ENCODE data around the gene HIGD1C.
A peak's percentile ranks its signal among the peaks of the same experiment; 100 is the strongest.
"Not testable (repeated sequence)": the region's sequence is repeated elsewhere in the genome, so short reads cannot be mapped to it uniquely, and the experiment has no call there.

Gene HIGD1C

DNA sequence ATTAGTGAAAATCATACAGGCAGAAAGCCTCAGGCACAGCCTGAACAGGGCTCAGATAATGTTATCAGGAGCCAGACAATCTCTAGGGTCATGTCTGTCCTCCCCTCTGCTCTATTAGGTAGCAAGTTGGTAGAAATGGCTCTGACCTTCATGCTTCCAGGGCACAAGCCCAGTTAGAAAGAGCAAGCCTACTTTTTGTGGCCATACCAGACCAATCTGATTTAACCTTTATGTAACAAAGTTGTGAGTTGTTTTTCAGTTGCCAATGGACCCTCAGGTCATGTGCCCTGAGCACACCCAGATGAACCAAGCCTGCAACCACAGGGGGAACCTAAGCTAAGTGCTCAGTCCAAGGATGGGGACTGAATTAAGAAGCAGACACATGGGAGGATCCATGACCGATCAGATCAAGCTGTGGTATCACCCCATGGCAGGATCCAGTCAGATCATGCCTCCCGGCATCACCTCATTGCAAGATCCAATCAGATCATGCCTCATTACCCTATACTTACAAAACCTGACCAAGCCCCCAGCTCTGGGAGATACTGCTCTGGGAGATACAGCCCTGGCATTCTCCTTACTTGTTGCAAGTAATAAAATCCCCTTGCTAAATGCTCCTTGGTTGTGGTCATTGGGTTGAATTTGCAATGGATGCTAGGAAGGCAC, 18.8 kb upstream of the HIGD1C start:
- DNase-seq (ENCODE audit: low spot score): no peak

DNA sequence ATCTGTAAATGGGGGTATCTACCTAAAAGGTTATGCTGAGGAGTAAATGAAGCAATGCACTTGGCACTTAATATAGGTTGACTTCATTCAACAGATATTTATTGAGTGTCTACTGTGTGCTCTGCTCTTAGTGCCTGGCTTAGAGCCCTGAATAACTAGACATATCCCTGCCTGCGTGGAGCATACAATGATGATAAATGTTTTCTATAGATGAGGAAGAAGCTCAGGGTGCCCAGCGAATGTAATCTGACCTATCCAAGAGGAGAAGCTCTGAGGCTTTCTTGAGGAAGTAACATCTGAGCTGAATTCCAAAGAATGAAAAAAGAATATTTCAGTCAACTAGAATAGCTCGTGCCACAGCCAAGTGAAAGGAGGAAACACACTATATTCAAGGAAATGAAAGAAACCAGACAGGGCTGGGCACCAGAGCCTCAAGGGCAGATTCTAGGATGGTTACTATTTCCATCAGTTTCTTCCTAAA, 17.9 kb upstream of the HIGD1C start:
- DNase-seq (ENCODE audit: low spot score): peak; percentile 38

DNA sequence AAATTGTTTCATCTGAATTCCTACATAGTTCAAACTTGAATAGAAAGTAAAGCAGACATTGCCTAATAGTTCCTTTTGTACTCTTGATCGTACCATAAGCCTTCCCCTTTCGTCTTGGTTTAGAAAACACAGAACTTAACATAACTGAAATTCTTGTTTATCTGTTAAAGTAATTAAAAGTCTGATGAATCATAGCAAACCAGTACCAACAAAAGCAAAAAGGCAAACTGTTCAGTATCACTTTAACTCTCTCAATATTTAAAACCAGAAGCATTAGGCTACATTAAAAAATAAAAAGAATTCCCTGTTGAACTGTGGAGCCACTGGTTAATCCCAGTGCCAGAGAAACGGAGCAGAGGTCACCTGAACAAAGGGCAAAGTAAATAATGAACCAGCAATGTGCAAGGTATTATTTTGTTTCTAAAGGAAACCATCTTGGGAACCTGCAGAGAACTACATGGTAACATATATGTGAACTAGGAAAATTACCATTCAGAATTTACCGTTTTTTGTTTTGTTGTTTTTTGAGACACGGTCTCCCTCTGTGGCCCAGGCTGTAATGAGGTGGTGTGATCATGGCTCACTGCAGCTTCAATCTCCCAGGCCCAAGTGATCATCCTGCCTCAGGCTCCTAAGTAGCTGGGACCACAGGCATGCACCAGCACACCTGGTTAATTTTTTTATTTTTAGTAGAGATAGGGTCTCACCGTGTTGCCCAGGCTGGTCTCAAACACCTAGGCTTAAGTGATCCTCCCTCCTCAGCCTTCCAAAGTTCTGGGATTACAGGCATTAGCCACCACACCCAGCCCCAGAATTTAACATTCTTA, 17.1 kb upstream of the HIGD1C start:
- no peak for DNase-seq (ENCODE audit: low spot score)

DNA sequence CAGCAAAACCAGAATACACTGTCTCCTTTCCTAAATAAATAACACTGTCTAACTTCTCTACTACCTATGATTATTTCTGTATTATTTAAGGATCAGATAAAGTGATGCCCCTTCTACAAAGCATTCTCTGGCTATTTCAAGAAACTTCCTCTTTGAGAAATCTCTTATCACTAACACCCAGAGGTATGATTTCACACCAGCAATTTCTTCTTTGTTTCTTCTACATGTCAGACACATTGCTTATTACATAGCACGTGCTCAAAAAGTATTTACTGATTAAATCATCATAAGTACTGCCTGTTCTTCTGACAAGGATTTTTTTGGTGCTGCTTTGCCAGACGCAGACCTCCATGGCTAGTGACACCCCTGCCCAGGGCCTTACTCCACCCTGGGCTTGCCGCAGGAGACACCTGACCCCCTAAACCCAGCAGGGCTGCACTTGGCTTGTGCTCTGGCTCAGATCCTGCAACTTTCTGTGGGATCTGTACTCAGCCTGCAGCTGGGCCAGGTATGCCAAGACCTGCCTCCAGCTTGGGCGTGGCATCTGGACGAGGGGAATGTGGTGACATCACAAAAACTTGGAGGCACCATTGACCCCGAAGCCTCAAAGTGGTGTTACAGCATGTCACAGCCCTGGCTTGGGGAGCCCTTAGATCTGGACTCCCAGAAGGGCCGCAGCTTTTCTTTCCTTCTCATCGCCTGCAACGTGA, 15.4 kb upstream of the HIGD1C start:
- no peak for DNase-seq (ENCODE audit: low spot score)

DNA sequence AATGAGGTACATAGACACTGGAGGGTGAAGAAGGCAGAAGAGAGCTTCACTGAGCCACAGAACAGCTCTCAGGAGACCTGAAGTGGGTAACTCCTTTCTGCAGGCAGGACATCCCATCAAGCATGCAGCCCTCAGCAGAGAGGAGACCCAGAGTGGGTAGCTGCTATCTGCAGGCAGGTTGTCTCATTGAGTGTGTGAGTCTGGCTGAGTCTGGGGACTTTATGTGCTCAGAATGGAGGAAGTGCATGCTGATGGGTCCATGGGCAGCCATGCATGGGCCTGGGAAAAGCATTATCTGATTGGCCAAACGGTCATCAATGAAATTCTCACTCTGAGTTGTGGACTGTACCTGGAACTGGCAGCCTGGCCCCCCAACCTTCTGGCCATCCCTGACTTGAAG, 14.7 kb upstream of the HIGD1C start:
- DNase-seq (ENCODE audit: low spot score): no peak

DNA sequence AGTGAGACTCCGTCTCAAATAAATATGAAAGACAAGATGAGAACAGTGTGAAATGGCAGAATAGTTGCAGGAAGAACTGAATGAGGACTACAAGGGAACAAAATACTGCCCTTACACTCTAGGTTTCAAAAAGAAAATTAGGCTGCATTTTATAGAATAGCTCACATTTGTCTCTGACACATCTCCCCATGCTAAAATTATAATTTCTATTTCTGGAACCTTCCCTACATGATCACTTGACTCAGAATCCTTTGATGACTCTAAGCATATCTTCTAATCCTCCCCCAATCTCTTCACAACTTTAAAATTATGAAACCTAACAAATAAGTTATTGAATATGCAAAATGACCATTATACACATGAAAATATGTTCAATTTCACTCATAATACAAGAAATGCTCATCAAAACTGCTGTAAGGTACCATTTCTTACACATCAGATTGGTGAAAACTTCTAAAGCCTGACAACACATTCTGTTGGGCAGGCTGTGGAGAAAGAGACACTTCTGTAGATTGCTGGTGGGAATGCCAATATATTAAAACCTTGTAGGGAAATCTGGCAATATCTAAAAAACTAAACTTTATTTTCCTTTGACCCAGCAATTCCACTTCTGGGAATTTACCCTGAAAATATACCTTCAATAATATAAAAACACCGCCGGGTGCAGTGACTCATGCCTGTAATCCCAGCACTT, 4.3 kb upstream of the HIGD1C start:
- DNase-seq (ENCODE audit: low spot score): no peak

DNA sequence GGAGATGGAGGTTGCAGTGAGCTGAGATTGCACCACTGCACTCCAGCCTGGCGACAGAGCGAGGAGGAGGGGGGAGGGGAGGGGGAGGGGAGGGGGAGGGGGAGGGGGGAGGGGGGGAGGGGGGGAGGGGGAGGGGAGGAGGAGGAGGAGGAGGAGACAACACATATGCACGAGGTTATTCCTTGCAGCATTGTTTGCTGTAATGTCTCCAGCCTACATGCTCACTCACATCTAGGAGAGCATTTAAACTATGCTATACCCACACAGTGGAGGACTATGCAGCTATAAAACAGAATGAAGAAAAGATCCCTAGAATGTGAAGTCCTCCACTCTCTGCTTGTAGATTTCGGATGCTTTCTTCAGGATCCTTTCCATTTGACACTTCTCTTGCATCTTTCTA, 3.5 kb upstream of the HIGD1C start:
- DNase-seq (ENCODE audit: low spot score): no peak

DNA sequence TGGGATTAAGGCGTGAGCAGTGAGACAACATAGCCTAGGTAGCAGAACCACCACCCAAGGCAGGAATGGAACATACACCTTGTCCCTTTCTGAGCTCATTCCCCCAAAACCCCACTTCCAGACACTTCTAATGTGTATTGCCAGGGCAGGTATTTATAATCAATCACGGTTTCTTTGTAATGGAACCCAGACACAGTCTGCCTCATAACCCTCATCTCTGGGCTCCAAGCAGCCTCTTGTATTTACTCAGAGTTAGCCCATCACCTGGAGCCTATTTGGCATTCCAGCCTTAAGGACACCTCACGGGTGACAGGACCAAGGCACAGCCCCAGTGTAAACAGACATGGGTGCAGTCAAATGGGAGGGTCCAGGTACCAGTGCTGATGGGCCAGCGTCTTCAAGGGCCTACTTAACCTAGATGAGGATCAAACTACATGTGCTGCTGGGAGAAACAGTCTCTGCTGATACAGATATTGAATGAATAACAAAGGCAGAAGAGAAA, 2.5 kb upstream of the HIGD1C start:
- DNase-seq (ENCODE audit: low spot score): no peak

DNA sequence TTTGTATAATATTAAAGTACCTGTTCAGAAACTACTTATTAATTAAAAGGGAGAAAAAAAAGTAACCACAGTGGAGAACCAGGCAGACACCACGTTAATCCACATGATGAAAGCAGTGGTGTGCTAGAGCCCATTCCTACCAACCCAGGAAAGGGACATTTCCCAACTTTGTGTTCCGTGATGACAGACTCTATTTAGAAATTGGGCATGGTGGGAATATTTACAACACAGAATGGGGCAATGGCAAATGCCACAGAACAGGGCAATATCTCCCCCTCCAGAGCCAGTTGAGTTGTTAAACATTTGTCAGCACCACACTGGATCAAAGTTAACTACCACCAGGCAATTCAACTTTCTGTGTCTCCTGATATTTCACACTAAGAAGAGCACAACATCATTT, 1.2 kb upstream of the HIGD1C start:
- no peak for DNase-seq (ENCODE audit: low spot score)

DNA sequence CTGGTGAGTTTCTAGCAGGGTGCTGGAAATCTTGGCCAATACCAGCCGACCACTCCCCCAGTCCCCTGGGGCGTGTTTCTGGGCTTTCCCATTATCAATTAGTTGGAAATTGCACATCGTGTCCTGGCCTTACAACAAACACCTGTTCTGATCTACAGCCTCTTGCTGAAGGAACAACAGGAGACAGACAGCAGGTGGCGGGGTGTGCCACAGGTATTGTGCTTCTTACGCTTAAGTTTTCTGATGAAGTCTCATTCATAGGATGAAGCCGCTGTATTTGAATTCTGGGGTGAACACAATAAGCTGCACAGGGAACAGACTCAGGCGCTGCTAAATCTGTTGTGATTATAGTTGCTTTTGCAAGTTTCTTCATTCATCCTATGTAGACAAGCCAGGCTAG, 703 bp downstream of the HIGD1C start:
- DNase-seq (ENCODE audit: low spot score): no peak

DNA sequence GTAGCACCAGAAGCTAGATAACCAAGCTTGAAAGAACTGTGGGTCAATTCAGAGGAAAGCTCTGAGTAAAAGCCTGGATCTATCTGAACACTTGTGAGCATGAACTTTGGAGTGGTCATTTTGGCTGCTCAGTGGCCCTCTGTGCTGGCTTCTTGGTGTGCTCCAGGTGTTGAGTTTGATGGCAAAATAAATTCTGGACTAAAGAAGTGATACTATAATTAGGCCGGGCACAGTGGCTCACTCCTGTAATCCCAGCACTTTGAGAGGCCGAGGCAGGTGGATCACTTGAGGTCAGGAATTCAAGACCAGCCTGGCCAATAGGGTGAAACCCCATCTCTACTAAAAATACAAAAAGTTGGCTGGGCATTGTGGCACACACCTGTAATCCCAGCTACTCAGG, 2.4 kb downstream of the HIGD1C start:
- DNase-seq (ENCODE audit: low spot score): not testable (repeated sequence)

DNA sequence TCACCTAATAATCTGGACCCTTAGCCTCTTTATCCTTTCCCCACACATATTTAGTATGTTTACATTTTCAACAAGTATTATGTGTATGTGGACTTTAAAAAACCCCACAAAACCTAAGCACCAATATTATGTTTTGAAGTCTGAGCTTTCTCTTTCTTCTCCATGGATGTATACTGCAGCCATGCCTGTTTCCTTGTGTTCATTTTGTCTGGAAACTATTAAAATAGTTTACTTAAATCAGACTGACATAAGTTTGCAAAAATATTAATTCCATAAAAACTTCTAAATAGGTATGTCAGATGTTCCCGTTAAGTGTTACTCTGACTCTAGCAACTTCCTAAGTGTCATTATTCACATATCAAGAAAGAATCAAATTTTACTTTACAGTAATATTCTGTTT, 2.9 kb downstream of the HIGD1C start:
- DNase-seq (ENCODE audit: low spot score): no peak

DNA sequence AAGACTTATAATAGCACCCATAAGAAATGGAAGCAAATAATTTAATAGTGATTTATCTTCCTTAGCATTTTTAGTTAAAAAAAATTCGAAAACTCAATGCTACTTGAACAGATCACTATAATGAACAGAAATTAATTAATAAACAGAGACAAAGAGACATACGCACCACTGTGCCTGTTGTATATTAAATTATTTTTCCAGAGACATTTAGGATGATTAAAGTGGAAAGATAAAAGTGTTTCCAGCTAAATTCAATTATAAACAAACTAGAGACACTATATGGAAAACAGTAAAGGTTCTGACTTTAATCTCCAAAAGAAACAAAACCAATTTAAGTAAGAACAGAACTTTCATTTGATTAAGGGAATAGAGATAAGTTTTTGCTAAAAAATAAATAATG, 3.4 kb downstream of the HIGD1C start:
- no peak for DNase-seq (ENCODE audit: low spot score)

DNA sequence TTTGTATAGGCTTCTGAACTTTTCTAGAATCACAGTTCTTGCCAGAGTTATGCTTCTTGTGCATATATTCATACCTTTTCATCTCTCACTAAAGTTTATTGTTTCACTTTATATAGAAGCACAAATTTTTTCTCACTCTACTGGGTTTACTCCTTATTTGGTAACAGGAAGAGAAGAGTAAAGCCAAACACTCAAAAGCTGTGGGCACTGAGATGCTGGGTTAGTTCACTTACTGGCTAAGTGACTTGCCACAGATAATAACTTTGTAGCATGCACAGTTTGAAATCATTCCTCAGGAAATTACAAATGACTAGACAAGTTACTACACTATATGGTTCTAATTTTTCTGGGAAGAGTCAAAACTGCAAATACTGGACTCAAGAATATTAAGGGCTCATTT, 7.8 kb downstream of the HIGD1C start:
- DNase-seq (ENCODE audit: low spot score): no peak

DNA sequence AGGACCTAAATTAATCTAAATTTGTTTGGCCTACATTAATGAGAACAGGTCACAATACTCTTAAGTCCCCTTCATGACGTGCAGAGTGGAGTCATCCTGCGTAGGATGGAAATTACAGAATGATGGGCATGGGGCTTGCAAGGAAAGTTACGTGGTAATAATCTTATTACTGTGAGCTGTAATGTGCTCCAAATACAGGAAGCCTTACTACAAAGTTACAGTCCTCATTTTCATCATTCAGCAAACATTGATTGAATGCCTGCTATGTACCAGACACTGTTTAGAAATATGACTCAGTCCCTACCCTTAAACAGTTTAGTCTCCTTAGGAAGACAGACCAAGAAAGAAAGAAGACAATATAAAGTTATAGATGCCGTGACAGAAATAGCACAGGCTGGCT, 9.4 kb downstream of the HIGD1C start:
- DNase-seq (ENCODE audit: low spot score): no peak

DNA sequence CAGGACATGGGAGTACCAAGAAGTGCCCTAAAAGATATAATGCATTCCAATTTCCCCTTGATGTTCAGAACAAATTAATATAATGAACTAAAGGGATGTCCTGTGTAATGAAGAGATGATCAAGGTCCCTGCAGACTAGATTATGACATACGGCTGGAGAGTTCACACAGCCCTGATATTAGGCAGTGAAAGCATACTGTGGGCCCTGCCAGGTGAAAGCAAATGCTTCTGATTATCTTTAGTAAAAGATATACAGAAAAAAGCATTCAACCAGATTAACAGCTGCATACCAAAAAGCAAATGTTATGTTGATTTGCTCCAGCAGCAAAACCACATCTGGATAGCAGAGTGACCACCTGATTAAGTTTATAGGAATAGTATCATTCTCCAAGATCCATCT, 12.1 kb downstream of the HIGD1C start:
- DNase-seq (ENCODE audit: low spot score): no peak

DNA sequence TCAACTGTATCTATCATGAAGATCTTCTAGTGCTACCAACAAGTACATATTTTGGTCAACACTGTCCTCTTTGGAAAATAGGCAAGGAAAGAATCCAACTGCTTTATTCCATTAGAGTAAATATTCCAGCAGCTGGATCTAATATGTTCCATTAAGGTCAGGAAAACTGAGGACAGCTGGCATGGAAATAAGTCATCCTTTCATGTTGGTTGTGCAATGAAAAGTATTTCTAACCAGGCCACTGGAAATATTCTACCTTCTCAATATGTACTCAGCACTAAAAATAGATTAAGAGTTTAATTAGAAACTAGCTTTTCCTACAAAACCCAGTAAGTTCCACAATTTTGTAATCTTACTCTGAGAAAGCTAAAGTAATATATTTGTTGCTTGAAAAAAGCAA, 19.6 kb downstream of the HIGD1C start:
- no peak for DNase-seq (ENCODE audit: low spot score)

DNA sequence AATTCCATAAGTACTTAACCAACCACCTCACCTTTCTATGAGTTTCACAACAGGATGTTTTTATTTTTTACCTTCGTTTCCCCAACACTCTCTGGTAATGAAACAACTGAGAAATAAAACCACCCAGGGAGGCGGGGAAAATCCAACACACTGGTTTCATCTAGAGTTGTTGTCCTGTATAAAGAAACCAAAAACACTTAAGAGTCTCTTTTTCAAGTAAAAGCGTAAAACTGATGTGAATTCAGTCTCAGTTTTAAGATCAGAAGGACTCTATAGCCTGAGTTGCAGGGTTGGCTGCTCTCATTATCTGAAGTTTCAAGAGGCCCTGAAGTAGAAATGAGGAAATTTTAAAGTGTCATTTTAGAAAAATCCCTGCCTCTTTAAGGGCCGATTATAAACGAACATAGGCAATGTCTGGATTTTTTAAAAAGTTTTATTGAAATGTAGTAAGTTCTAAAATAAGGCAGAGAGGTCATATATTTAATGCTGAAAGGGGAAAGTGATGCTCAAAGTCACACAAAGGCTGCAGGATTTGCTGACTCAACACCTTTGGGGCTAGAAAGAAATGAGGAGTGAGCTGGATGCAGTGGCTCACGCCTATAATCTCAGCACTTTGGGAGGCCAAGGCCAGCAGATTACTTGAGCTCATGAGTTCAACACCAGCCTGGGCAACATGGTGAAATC, 27.2 kb downstream of the HIGD1C start:
- DNase-seq (ENCODE audit: low spot score): no peak

DNA sequence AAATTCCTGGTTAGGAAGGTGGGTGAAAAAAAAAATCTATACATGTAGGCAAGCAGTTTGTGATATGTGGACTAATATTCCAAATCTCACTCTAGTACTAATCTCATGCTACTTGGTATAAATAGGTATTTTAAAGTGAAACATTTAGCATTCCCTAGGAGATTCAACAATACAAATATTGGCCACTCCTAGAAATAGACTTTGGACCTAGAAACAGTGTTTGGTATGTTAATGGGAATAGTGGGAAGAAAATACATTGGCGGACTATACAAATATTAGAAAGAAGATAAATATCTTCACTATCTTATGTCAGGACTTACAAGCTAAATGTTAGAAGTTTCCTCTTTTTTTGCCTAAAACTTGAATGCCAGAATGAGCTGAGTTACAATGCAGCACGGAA, 28.2 kb downstream of the HIGD1C start:
- no peak for DNase-seq (ENCODE audit: low spot score)

DNA sequence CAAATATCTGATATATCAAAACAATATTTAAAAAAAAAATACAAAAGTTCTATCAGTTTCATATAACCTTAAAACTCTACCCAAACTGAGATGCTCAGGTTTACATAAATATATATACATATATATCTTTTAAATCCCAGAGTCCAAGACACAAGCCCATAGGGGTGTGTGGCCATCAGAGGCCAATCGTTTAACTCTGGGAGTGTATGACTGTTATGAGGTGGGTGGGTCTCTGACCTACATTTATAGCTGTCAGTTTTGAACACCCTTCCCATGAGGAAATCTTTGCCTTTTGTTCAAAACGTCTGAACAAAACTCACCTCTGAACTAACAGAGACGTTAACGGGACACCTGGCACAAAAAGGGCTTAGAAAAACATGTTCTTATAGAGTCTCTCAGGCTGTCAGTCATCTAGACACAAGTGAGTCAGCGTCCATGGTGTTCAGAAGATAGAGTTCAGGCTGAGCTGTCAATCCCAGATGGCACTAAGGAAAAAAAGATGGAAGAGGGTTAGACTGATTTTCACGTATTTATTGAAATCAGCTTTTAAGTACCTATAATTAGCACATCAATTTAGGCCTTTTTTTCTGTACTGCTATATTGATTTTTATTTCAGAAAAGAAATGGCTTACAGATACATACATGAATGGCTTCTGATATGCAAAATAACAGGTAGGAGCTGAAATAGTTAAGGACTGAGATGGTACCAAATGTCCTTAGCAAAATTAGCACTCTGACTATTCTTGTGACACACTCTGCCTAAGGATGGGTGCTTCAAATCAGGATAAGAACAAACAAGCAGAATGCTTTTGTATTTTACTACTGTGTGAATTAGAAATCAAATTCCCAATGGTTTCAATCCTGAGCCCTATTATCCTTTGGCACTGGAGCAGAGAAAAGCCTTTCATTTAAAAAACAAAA, 29.2 kb downstream of the HIGD1C start:
- DNase-seq (ENCODE audit: low spot score): no peak

Data from globus pallidus (tissue), 1 donor.